Fibroblast of the aortic adventitia (primary cell): ENCODE results near the gene PGGT1B. TPM values are rescaled to one million over a fixed set of nuclear protein-coding genes. Genes with fewer than 3 reads are reported as not detected.

ENCODE experiments used
- DNase-seq: peaks from one replicate; pipeline ENCODE4 v3.0.0-alpha.2; 2010; ENCODE audit warnings: low read depth
- H3K4me3 ChIP-seq: 2 replicates; pipeline ENCODE4 v1.5.1; 2011; ENCODE audit warnings: low read depth, mild to moderate bottlenecking, control low read depth, low read length, moderate library complexity
- CTCF ChIP-seq: IDR thresholded peaks from 2 replicates; pipeline ENCODE4 v1.5.1; 2011; ENCODE audit warnings: mild to moderate bottlenecking, low read length, control low read depth, inconsistent platforms; ENCODE audit not compliant: insufficient read depth
- total RNA-seq: library from RNA; depleted of rRNA; stranded (reverse); fragments of >200 nt; gene quantifications from 2 replicates; pipeline ENCODE4 v1.2.3, GENCODE V29; 2012; ENCODE audit warnings: low replicate concordance

PGGT1B gene
- total RNA-seq, 1 donor = 15.1 TPM

GRCh38 chr5:115243412-115243811 lies 19.3 kb downstream of the PGGT1B start:
- peak; percentile 42 for DNase-seq
- no peak for TF ChIP-seq CTCF

GRCh38 chr5:115241881-115242642 lies 20.6 kb downstream of the PGGT1B start:
- no peak for TF ChIP-seq CTCF
- no peak overlapping the region for H3K4me3 ChIP-seq
- peak; percentile 23 for DNase-seq

More at GRCh38 chr5:115243412-115243811, 19.3 kb downstream of the PGGT1B start:
- H3K4me3 ChIP-seq = no peak overlapping the region

- no peak for DNase-seq
- TF ChIP-seq CTCF = no peak
Measured at GRCh38 chr5:115237066-115237465, 25.6 kb downstream of the PGGT1B start.

GRCh38 chr5:115236599-115236998 lies 26.1 kb downstream of the PGGT1B start:
- no peak for TF ChIP-seq CTCF
- H3K4me3 ChIP-seq = no peak overlapping the region
- no peak for DNase-seq

More at GRCh38 chr5:115237066-115237465, 25.6 kb downstream of the PGGT1B start:
- no peak overlapping the region for H3K4me3 ChIP-seq

GRCh38 chr5:115231598-115231997 lies 31.1 kb downstream of the PGGT1B start:
- DNase-seq = no peak
- no peak for TF ChIP-seq CTCF
- H3K4me3 ChIP-seq = no peak overlapping the region

- TF ChIP-seq CTCF = no peak
- DNase-seq = no peak
- no peak overlapping the region for H3K4me3 ChIP-seq
Measured at GRCh38 chr5:115229606-115230005, 33.1 kb downstream of the PGGT1B start.
